SK-N-MC (cell line): ENCODE measurements around the gene ST6GALNAC3.

Experiments used
- DNase-seq: peaks from one replicate; pipeline ENCODE4 v3.0.0-alpha.2; 2011; ENCODE audit warnings: low read depth, low spot score
- H3K27ac ChIP-seq: fragments of 200-600 bp; sonication (generic); 2 replicates; pipeline ENCODE4 v1.5.1; 2016; ENCODE audit warnings: mixed run types
- H3K36me3 ChIP-seq: fragments of 200-600 bp; sonication (generic); 2 replicates; pipeline ENCODE4 v1.6.1; 2017; ENCODE audit warnings: antibody characterized with exemption, low read length, mixed read lengths; ENCODE audit not compliant: insufficient read depth
- H3K4me3 ChIP-seq: fragments of 200-600 bp; sonication (generic); 2 replicates; pipeline ENCODE4 v1.5.1; 2016
- H3K9ac ChIP-seq: fragments of 200-600 bp; sonication (generic); 2 replicates; pipeline ENCODE4 v1.8.0; 2017; ENCODE audit warnings: mixed run types, mixed read lengths; ENCODE audit not compliant: insufficient read length
- H3K9me3 ChIP-seq: fragments of 200-600 bp; sonication (generic); 2 replicates; pipeline ENCODE4 v1.6.1; 2017; ENCODE audit warnings: low read depth, mild to moderate bottlenecking, antibody characterized with exemption, low read length, moderate library complexity, mixed read lengths
- EZH2 ChIP-seq: fragments of 200-600 bp; sonication (generic); IDR thresholded peaks from one replicate; pipeline ENCODE4 v1.6.1; 2017; ENCODE audit warnings: antibody characterized with exemption
- FOXP2 ChIP-seq: optimal IDR thresholded peaks from 2 replicates; pipeline ENCODE3; 2011; ENCODE audit warnings: mild to moderate bottlenecking, moderate library complexity; ENCODE audit not compliant: insufficient read depth; ENCODE audit errors: extremely low read length, control extremely low read depth
- POLR2AphosphoS5 ChIP-seq: IDR thresholded peaks from 2 replicates; pipeline ENCODE4 v1.6.1; 2012; ENCODE audit warnings: mild to moderate bottlenecking, low read depth, low read length, borderline replicate concordance

Gene ST6GALNAC3

GRCh38 chr1:76274718-76275117 is 200.2 kb downstream of the ST6GALNAC3 start:
- no peaks in the 10 kb centered on the region for H3K36me3 ChIP-seq
- H3K4me3 ChIP-seq = no peak overlapping the region
- no peak overlapping the region for H3K27ac ChIP-seq
- TF ChIP-seq POLR2AphosphoS5 = no peak
- no peak for TF ChIP-seq EZH2
- TF ChIP-seq FOXP2 = no peak
- DNase-seq = no peak
- no peaks in the 10 kb centered on the region for H3K9me3 ChIP-seq
- no peak overlapping the region for H3K9ac ChIP-seq

- no peaks in the 10 kb centered on the region for H3K36me3 ChIP-seq
- DNase-seq = no peak
- no peaks in the 10 kb centered on the region for H3K9me3 ChIP-seq
- no peak for TF ChIP-seq EZH2
- TF ChIP-seq FOXP2 = no peak
- no peak for TF ChIP-seq POLR2AphosphoS5
- no peak overlapping the region for H3K27ac ChIP-seq
- H3K4me3 ChIP-seq = no peak overlapping the region
- no peak overlapping the region for H3K9ac ChIP-seq
Observed at GRCh38 chr1:76278711-76279100, 204.2 kb downstream of the ST6GALNAC3 start.

- H3K9me3 ChIP-seq = no peaks in the 10 kb centered on the region
- no peaks in the 10 kb centered on the region for H3K36me3 ChIP-seq
- no peak overlapping the region for H3K9ac ChIP-seq
- DNase-seq = no peak
- H3K27ac ChIP-seq = no peak overlapping the region
- no peak overlapping the region for H3K4me3 ChIP-seq
- TF ChIP-seq FOXP2 (no peak), POLR2AphosphoS5 (no peak), EZH2 (no peak)
Observed at GRCh38 chr1:76279101-76279748, 204.7 kb downstream of the ST6GALNAC3 start.

GRCh38 chr1:76281306-76281705 is 206.8 kb downstream of the ST6GALNAC3 start:
- H3K9me3 ChIP-seq = no peaks in the 10 kb centered on the region
- no peak overlapping the region for H3K27ac ChIP-seq
- DNase-seq = no peak
- H3K9ac ChIP-seq = no peak overlapping the region
- H3K4me3 ChIP-seq = no peak overlapping the region
- TF ChIP-seq FOXP2 = no peak
- TF ChIP-seq POLR2AphosphoS5 = no peak
- TF ChIP-seq EZH2 = no peak
- H3K36me3 ChIP-seq = no peaks in the 10 kb centered on the region

GRCh38 chr1:76284842-76285241 is 210.3 kb downstream of the ST6GALNAC3 start:
- H3K36me3 ChIP-seq = no peaks in the 10 kb centered on the region
- no peak overlapping the region for H3K4me3 ChIP-seq
- no peaks in the 10 kb centered on the region for H3K9me3 ChIP-seq
- H3K9ac ChIP-seq = no peak overlapping the region
- TF ChIP-seq POLR2AphosphoS5 = no peak
- TF ChIP-seq FOXP2 = no peak
- TF ChIP-seq EZH2 = no peak
- no peak for DNase-seq
- no peak overlapping the region for H3K27ac ChIP-seq

GRCh38 chr1:76285578-76286135 is 211.1 kb downstream of the ST6GALNAC3 start:
- H3K27ac ChIP-seq = no peak overlapping the region
- no peak for DNase-seq
- no peaks in the 10 kb centered on the region for H3K36me3 ChIP-seq
- no peak overlapping the region for H3K4me3 ChIP-seq
- TF ChIP-seq FOXP2 (no peak), EZH2 (no peak), POLR2AphosphoS5 (no peak)
- H3K9me3 ChIP-seq = no peaks in the 10 kb centered on the region
- H3K9ac ChIP-seq = no peak overlapping the region

GRCh38 chr1:76287917-76288316 is 213.4 kb downstream of the ST6GALNAC3 start:
- H3K27ac ChIP-seq = no peak overlapping the region
- no peaks in the 10 kb centered on the region for H3K36me3 ChIP-seq
- no peak overlapping the region for H3K4me3 ChIP-seq
- TF ChIP-seq EZH2 = no peak
- TF ChIP-seq POLR2AphosphoS5 = no peak
- no peak for TF ChIP-seq FOXP2
- H3K9ac ChIP-seq = no peak overlapping the region
- no peak for DNase-seq
- no peaks in the 10 kb centered on the region for H3K9me3 ChIP-seq

- Histone ChIP-seq H3K27ac (no peak overlapping the region), H3K4me3 (no peak overlapping the region), H3K9ac (no peak overlapping the region), H3K36me3 (no peaks in the 10 kb centered on the region), H3K9me3 (no peaks in the 10 kb centered on the region)
- no peak for DNase-seq
- TF ChIP-seq FOXP2 (no peak), EZH2 (no peak), POLR2AphosphoS5 (no peak)
Observed at GRCh38 chr1:76288758-76289483, 214.4 kb downstream of the ST6GALNAC3 start.

- H3K36me3 ChIP-seq = no peaks in the 10 kb centered on the region
- no peak overlapping the region for H3K4me3 ChIP-seq
- TF ChIP-seq FOXP2 (no peak), EZH2 (no peak), POLR2AphosphoS5 (no peak)
- H3K27ac ChIP-seq = no peak overlapping the region
- no peak overlapping the region for H3K9ac ChIP-seq
- H3K9me3 ChIP-seq = no peaks in the 10 kb centered on the region
- DNase-seq = no peak
Observed at GRCh38 chr1:76289692-76290091, 215.1 kb downstream of the ST6GALNAC3 start.
